ENCODE results near the gene TAF4.

The TAF4 gene

GRCh38 chr20:61932199-61932592 is 133.5 kb downstream of the TAF4 start:
- Histone ChIP-seq H3K4me3 (ENCODE audit: low read depth in 1 of 2, low read length in 2 of 2) (no peak overlapping the region), H3K36me3 (ENCODE audit: control insufficient read depth in 1 of 2, insufficient read depth in 2 of 2, low read length in 2 of 2) (no peaks in the 10 kb centered on the region), H3K9ac (ENCODE audit: low read depth in 1 of 2, low read length in 2 of 2) (no peak overlapping the region), H3K9me3 (ENCODE audit: control insufficient read depth in 1 of 2, low read length in 2 of 2) (no peaks in the 10 kb centered on the region), H3K4me1 (ENCODE audit: control insufficient read depth in 1 of 2, insufficient read depth in 2 of 2, low read length in 2 of 2) (no peaks in the 10 kb centered on the region), H3K27ac (ENCODE audit: low read depth, low read length) (no peak overlapping the region), H3K27me3 (ENCODE audit: control insufficient read depth in 1 of 2, insufficient read depth in 2 of 2, low read length in 2 of 2) (no peaks in the 10 kb centered on the region)

GRCh38 chr20:61931476-61932198 is 134.0 kb downstream of the TAF4 start:
- Histone ChIP-seq H3K9ac (ENCODE audit: low read depth in 1 of 2, low read length in 2 of 2) (no peak overlapping the region), H3K27ac (ENCODE audit: low read depth, low read length) (no peak overlapping the region), H3K4me3 (ENCODE audit: low read depth in 1 of 2, low read length in 2 of 2) (no peak overlapping the region), H3K4me1 (ENCODE audit: control insufficient read depth in 1 of 2, insufficient read depth in 2 of 2, low read length in 2 of 2) (no peaks in the 10 kb centered on the region), H3K27me3 (ENCODE audit: control insufficient read depth in 1 of 2, insufficient read depth in 2 of 2, low read length in 2 of 2) (no peaks in the 10 kb centered on the region), H3K9me3 (ENCODE audit: control insufficient read depth in 1 of 2, low read length in 2 of 2) (no peaks in the 10 kb centered on the region), H3K36me3 (ENCODE audit: control insufficient read depth in 1 of 2, insufficient read depth in 2 of 2, low read length in 2 of 2) (no peaks in the 10 kb centered on the region)

- Histone ChIP-seq H3K4me3 (ENCODE audit: low read depth in 1 of 2, low read length in 2 of 2) (no peak overlapping the region), H3K9ac (ENCODE audit: low read depth in 1 of 2, low read length in 2 of 2) (no peak overlapping the region), H3K27me3 (ENCODE audit: control insufficient read depth in 1 of 2, insufficient read depth in 2 of 2, low read length in 2 of 2) (no peaks in the 10 kb centered on the region), H3K36me3 (ENCODE audit: control insufficient read depth in 1 of 2, insufficient read depth in 2 of 2, low read length in 2 of 2) (no peaks in the 10 kb centered on the region), H3K4me1 (ENCODE audit: control insufficient read depth in 1 of 2, insufficient read depth in 2 of 2, low read length in 2 of 2) (no peaks in the 10 kb centered on the region), H3K27ac (ENCODE audit: low read depth, low read length) (no peak overlapping the region), H3K9me3 (ENCODE audit: control insufficient read depth in 1 of 2, low read length in 2 of 2) (no peaks in the 10 kb centered on the region)
Measured at GRCh38 chr20:61930776-61931475, 134.8 kb downstream of the TAF4 start.

GRCh38 chr20:61929971-61930666 is 135.6 kb downstream of the TAF4 start:
- H3K9me3 ChIP-seq (ENCODE audit: control insufficient read depth in 1 of 2, low read length in 2 of 2): no peaks in the 10 kb centered on the region
- H3K4me1 ChIP-seq (ENCODE audit: control insufficient read depth in 1 of 2, insufficient read depth in 2 of 2, low read length in 2 of 2): no peaks in the 10 kb centered on the region
- H3K27me3 ChIP-seq (ENCODE audit: control insufficient read depth in 1 of 2, insufficient read depth in 2 of 2, low read length in 2 of 2): no peaks in the 10 kb centered on the region
- H3K4me3 ChIP-seq (ENCODE audit: low read depth in 1 of 2, low read length in 2 of 2): no peak overlapping the region
- H3K36me3 ChIP-seq (ENCODE audit: control insufficient read depth in 1 of 2, insufficient read depth in 2 of 2, low read length in 2 of 2): no peaks in the 10 kb centered on the region
- no peak overlapping the region for H3K27ac ChIP-seq (ENCODE audit: low read depth, low read length)
- no peak overlapping the region for H3K9ac ChIP-seq (ENCODE audit: low read depth in 1 of 2, low read length in 2 of 2)

- Histone ChIP-seq H3K9me3 (ENCODE audit: control insufficient read depth in 1 of 2, low read length in 2 of 2) (no peaks in the 10 kb centered on the region), H3K9ac (ENCODE audit: low read depth in 1 of 2, low read length in 2 of 2) (no peak overlapping the region), H3K4me1 (ENCODE audit: control insufficient read depth in 1 of 2, insufficient read depth in 2 of 2, low read length in 2 of 2) (no peaks in the 10 kb centered on the region), H3K36me3 (ENCODE audit: control insufficient read depth in 1 of 2, insufficient read depth in 2 of 2, low read length in 2 of 2) (no peaks in the 10 kb centered on the region), H3K27me3 (ENCODE audit: control insufficient read depth in 1 of 2, insufficient read depth in 2 of 2, low read length in 2 of 2) (no peaks in the 10 kb centered on the region), H3K27ac (ENCODE audit: low read depth, low read length) (no peak overlapping the region), H3K4me3 (ENCODE audit: low read depth in 1 of 2, low read length in 2 of 2) (no peak overlapping the region)
Measured at GRCh38 chr20:61929561-61929960, 136.1 kb downstream of the TAF4 start.

GRCh38 chr20:61927826-61928541 is 137.7 kb downstream of the TAF4 start:
- Histone ChIP-seq H3K27ac (ENCODE audit: low read depth, low read length) (no peak overlapping the region), H3K36me3 (ENCODE audit: control insufficient read depth in 1 of 2, insufficient read depth in 2 of 2, low read length in 2 of 2) (no peaks in the 10 kb centered on the region), H3K9me3 (ENCODE audit: control insufficient read depth in 1 of 2, low read length in 2 of 2) (no peaks in the 10 kb centered on the region), H3K27me3 (ENCODE audit: control insufficient read depth in 1 of 2, insufficient read depth in 2 of 2, low read length in 2 of 2) (no peaks in the 10 kb centered on the region), H3K4me1 (ENCODE audit: control insufficient read depth in 1 of 2, insufficient read depth in 2 of 2, low read length in 2 of 2) (no peaks in the 10 kb centered on the region), H3K4me3 (ENCODE audit: low read depth in 1 of 2, low read length in 2 of 2) (no peak overlapping the region), H3K9ac (ENCODE audit: low read depth in 1 of 2, low read length in 2 of 2) (no peak overlapping the region)

GRCh38 chr20:61927193-61927825 is 138.4 kb downstream of the TAF4 start:
- Histone ChIP-seq H3K36me3 (ENCODE audit: control insufficient read depth in 1 of 2, insufficient read depth in 2 of 2, low read length in 2 of 2) (no peaks in the 10 kb centered on the region), H3K9me3 (ENCODE audit: control insufficient read depth in 1 of 2, low read length in 2 of 2) (no peaks in the 10 kb centered on the region), H3K4me1 (ENCODE audit: control insufficient read depth in 1 of 2, insufficient read depth in 2 of 2, low read length in 2 of 2) (no peaks in the 10 kb centered on the region), H3K27ac (ENCODE audit: low read depth, low read length) (no peak overlapping the region), H3K4me3 (ENCODE audit: low read depth in 1 of 2, low read length in 2 of 2) (no peak overlapping the region), H3K27me3 (ENCODE audit: control insufficient read depth in 1 of 2, insufficient read depth in 2 of 2, low read length in 2 of 2) (no peaks in the 10 kb centered on the region), H3K9ac (ENCODE audit: low read depth in 1 of 2, low read length in 2 of 2) (no peak overlapping the region)

GRCh38 chr20:61926796-61927192 is 138.9 kb downstream of the TAF4 start:
- H3K27me3 ChIP-seq (ENCODE audit: control insufficient read depth in 1 of 2, insufficient read depth in 2 of 2, low read length in 2 of 2): no peaks in the 10 kb centered on the region
- no peak overlapping the region for H3K4me3 ChIP-seq (ENCODE audit: low read depth in 1 of 2, low read length in 2 of 2)
- no peaks in the 10 kb centered on the region for H3K9me3 ChIP-seq (ENCODE audit: control insufficient read depth in 1 of 2, low read length in 2 of 2)
- no peaks in the 10 kb centered on the region for H3K36me3 ChIP-seq (ENCODE audit: control insufficient read depth in 1 of 2, insufficient read depth in 2 of 2, low read length in 2 of 2)
- no peak overlapping the region for H3K9ac ChIP-seq (ENCODE audit: low read depth in 1 of 2, low read length in 2 of 2)
- no peak overlapping the region for H3K27ac ChIP-seq (ENCODE audit: low read depth, low read length)
- H3K4me1 ChIP-seq (ENCODE audit: control insufficient read depth in 1 of 2, insufficient read depth in 2 of 2, low read length in 2 of 2): no peaks in the 10 kb centered on the region

GRCh38 chr20:61926253-61926613 is 139.4 kb downstream of the TAF4 start:
- Histone ChIP-seq H3K27ac (ENCODE audit: low read depth, low read length) (no peak overlapping the region), H3K36me3 (ENCODE audit: control insufficient read depth in 1 of 2, insufficient read depth in 2 of 2, low read length in 2 of 2) (no peaks in the 10 kb centered on the region), H3K4me1 (ENCODE audit: control insufficient read depth in 1 of 2, insufficient read depth in 2 of 2, low read length in 2 of 2) (no peaks in the 10 kb centered on the region), H3K9ac (ENCODE audit: low read depth in 1 of 2, low read length in 2 of 2) (no peak overlapping the region), H3K4me3 (ENCODE audit: low read depth in 1 of 2, low read length in 2 of 2) (no peak overlapping the region), H3K9me3 (ENCODE audit: control insufficient read depth in 1 of 2, low read length in 2 of 2) (no peaks in the 10 kb centered on the region), H3K27me3 (ENCODE audit: control insufficient read depth in 1 of 2, insufficient read depth in 2 of 2, low read length in 2 of 2) (no peaks in the 10 kb centered on the region)

Data from duodenal mucosa (tissue), 2 donors.